Loucy (cell line): ENCODE data around the gene SEC23IP.

Experiments used
- EZH2phosphoT487 ChIP-seq: fragments of 200-600 bp; IDR thresholded peaks from 2 replicates; pipeline ENCODE4 v1.6.1; 2018; ENCODE audit warnings: antibody characterized with exemption, mild to moderate bottlenecking, moderate library complexity, borderline replicate concordance
- TF ChIP-seq, protein P1 (sequence below): fragments of 200-600 bp; sonication (generic); conservative IDR thresholded peaks from 2 replicates; pipeline ENCODE4 v1.5.1; 2014; ENCODE audit warnings: mild to moderate bottlenecking, antibody characterized with exemption, low read length

DNA sequence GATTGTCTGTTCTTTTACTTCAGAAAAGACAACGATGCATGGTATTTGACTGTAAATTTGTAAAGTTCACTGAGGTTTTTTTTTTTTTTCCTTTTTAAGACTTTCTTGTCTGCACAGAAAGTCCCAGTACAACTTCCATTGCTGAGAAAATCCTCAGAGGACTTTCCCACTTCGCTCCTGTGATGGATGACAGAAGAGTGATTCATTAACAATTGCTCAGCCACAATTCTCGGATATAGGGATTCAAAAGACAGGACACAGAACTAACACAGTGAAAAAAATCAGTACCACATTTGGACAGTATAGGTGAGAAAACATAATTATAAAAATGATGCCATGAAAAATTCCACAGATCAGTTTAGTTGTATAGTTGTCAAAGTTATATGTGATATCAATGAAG is 48.0 kb downstream of the SEC23IP start:
- TF ChIP-seq, protein P1, sequence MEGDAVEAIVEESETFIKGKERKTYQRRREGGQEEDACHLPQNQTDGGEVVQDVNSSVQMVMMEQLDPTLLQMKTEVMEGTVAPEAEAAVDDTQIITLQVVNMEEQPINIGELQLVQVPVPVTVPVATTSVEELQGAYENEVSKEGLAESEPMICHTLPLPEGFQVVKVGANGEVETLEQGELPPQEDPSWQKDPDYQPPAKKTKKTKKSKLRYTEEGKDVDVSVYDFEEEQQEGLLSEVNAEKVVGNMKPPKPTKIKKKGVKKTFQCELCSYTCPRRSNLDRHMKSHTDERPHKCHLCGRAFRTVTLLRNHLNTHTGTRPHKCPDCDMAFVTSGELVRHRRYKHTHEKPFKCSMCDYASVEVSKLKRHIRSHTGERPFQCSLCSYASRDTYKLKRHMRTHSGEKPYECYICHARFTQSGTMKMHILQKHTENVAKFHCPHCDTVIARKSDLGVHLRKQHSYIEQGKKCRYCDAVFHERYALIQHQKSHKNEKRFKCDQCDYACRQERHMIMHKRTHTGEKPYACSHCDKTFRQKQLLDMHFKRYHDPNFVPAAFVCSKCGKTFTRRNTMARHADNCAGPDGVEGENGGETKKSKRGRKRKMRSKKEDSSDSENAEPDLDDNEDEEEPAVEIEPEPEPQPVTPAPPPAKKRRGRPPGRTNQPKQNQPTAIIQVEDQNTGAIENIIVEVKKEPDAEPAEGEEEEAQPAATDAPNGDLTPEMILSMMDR = no peak
- no peak for TF ChIP-seq EZH2phosphoT487
